Activated CD8-positive, alpha-beta memory T cell treated with anti-CD3 and anti-CD28 coated beads for 36 hours (primary cell): ENCODE measurements around the gene TBCA. TPM values are rescaled to one million over a fixed set of nuclear protein-coding genes. Genes with fewer than 3 reads are reported as not detected.

ENCODE experiments used
- CTCF ChIA-PET: fragments of 350-600 bp; sonication (Branson Sonifier 250); formaldehyde crosslinking; loops from one replicate; lab custom pipeline; 2021; ENCODE audit warnings: antibody characterized with exemption; lab: Charles Lee
- POLR2A ChIA-PET: fragments of 350-600 bp; sonication (Branson Sonifier 250); formaldehyde crosslinking; loops from one replicate; lab custom pipeline; 2021; ENCODE audit warnings: antibody characterized with exemption; lab: Charles Lee
- total RNA-seq, 2 experiments: library from RNA; stranded (reverse); gene quantifications; one replicate each; pipeline ENCODE4 v1.2.3, GENCODE V29; 2021

TBCA gene
- total RNA-seq = 100 to 1,000 TPM; 238 to 248 TPM

DNA sequence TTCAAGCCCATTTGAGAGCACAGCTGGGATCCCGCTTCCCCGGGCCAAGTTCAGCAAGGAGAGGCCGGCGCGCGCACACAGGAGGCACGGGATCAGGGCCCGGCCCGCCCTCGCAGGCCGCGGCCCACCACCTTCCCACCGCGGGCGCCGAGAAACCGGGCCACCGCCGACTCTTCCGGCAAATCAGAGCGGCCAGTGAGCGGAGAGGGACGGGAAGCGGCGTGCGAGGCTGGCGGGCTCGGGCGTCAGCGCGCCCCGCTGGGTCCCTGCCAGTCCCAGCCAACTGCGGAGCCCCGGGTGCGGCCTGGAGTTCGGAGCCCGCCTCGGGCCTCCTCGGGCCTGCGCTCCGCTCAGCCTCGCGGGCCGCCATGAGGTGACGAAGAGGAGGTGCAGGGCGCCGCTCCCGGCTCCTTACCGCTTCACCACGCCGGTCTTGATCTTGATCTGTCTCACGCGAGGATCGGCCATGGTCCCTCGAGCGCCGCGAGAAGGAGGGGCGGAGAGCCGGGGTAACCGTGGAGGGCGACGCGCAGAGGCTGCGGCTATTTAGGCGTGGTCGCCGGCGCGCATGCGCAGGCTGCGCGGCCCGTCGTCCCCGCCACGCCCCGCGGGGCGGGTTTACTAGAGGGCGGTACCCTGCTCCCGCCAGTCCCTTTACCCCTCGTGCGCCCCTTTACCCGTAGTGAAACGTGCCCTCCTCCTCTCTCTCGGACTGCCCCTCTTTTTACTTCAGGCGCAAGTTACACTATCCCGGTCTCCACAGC lies at the start of gene TBCA:
TSS of gene TBCA (minus strand) at position 550 of the 764 bp plus-strand sequence. CDS start at position 468, 82 bp downstream.
- CTCF ChIA-PET = no interaction called here
- POLR2A ChIA-PET = no interaction called here

GRCh38 chr5:77824981-77825380 lies 48.8 kb upstream of the TBCA start:
- ChIA-PET CTCF (no interaction called here), POLR2A (no interaction called here)

GRCh38 chr5:77816686-77817085 lies 40.5 kb upstream of the TBCA start:
- ChIA-PET POLR2A (no interaction called here), CTCF (interaction anchor here (0.7 kb wide), 1 partner anchor 1392 kb away, joined by 6 read pairs; no protein-coding TSS in a partner anchor)

DNA sequence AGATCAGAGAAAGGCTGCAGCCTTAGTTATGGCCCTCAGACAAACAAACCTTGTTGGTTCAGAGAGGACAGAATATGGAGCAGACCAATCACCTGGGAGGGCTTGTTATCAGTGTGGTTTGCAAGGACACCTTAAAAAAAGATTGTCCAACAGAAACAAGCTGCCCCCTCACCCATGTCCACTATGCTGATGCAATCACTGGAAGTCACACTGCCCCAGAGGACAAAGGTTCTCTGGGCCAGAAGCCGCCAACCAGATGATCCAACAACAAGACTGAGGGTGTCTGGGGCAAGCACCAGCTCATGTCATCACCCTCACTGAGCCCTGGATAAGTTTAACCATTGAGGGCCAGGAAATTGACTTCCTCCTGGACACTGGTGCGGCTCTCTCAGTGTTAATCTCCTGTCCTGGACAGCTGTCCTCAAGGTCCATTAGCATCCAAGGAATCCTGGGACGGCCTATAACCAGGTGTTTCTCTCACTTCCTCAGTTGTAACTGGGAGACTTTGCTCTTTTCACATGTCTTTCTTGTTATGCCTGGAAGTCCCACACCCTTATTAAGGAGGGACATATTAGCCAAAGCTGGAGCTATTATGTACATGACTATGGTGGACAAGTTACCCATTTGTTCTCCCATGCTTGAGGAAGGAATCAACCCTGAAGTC lies 36.9 kb upstream of the TBCA start:
- POLR2A ChIA-PET = no interaction called here
- CTCF ChIA-PET = no interaction called here

GRCh38 chr5:77806213-77806843 lies 30.2 kb upstream of the TBCA start:
- ChIA-PET CTCF (no interaction called here), POLR2A (no interaction called here)

- ChIA-PET POLR2A (interaction anchor here (0.6 kb wide), 1 partner anchor 20 kb away, joined by 4 read pairs; no protein-coding TSS in a partner anchor), CTCF (no interaction called here)
Observed at GRCh38 chr5:77798456-77798855, 22.3 kb upstream of the TBCA start.

- CTCF ChIA-PET = no interaction called here
Observed at GRCh38 chr5:77797136-77797535, 21.0 kb upstream of the TBCA start.

DNA sequence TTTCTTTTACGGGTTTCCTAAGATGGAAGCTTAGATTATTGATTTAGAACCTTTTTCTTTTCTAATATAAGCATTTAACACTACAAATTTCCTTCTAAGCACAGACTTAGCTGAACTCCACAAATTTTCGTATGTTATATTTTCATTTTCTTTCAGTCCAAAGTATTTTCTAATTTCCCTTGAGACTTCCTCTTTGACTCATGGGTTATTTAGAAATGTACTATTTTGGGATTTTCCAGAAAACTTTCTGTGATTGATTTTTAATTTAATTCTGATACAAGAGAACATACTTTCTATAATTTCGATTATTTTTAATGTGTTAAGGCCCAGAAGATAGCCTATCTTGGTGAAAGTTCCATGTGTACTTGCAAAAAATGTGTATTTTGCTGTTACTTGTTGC lies 19.7 kb upstream of the TBCA start:
- ChIA-PET CTCF (no interaction called here), POLR2A (no interaction called here)

More at GRCh38 chr5:77797136-77797535, 21.0 kb upstream of the TBCA start:
- POLR2A ChIA-PET = no interaction called here

DNA sequence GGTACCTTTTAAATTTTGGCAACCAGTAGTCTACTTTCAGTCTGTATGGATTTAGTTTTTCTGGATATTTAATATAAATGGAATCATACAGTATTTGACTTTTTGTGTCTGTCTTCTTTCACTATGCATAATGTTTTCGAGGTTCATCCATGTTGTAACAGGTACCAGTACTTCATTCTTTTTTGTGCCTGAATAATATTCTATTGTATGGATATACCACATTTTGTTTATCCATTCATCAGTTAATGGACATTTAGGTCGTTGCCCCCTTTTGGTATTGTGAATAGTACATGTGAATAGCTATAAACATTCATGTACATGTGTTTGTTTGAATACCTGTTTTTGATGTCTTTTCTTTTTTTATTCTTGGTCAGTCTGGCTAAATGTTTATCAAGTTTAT lies 19.1 kb upstream of the TBCA start:
- CTCF ChIA-PET = no interaction called here

GRCh38 chr5:77791926-77792325 lies 15.8 kb upstream of the TBCA start:
- ChIA-PET POLR2A (no interaction called here), CTCF (no interaction called here)

More for the DNA sequence above, 19.1 kb upstream of the TBCA start:
- POLR2A ChIA-PET = no interaction called here

- CTCF ChIA-PET = no interaction called here
- POLR2A ChIA-PET = no interaction called here
Observed at GRCh38 chr5:77791356-77791755, 15.2 kb upstream of the TBCA start.

- ChIA-PET CTCF (no interaction called here), POLR2A (no interaction called here)
Observed at GRCh38 chr5:77785229-77785628, 9.1 kb upstream of the TBCA start.

DNA sequence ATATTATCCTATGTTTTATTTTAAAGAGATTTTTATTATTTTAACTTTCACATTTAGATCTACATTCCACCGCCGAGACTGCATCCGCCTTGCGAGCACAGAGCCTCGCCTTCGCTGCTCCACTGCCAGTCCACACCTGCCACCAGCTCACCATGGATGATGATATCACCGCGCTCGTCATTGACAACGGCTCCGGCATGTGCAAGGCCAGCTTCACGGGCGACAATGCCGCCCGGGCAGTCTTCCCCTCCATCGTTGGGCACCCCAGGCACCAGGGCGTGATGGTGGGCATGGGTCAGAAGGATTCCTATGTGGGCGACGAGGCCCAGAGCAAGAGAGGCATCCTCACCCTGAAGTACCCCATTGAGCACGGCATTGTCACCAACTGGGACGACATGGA lies 8.6 kb upstream of the TBCA start:
- CTCF ChIA-PET = no interaction called here
- POLR2A ChIA-PET = no interaction called here

DNA sequence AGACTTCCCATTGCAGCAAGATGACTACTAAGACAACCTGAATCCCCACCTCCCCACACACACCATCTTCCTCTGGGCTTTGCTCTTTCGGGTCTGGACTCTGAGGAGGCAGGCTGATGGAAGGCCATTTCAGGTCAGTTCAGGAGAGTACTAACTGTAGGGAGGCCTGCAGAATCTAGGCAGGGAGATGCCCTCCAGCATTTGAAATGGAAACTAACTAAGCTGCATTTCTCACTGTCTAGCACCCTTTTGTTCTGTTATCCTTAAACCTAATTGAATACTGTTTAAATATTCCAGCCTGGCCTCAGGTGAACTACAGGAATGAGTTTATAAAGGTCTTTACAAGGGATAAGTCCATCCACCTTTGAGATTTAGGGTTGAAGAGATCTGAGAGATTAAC lies 4.9 kb upstream of the TBCA start:
- CTCF ChIA-PET = no interaction called here
- POLR2A ChIA-PET = no interaction called here

GRCh38 chr5:77778881-77779438 lies 2.8 kb upstream of the TBCA start:
- ChIA-PET CTCF (no interaction called here), POLR2A (no interaction called here)

DNA sequence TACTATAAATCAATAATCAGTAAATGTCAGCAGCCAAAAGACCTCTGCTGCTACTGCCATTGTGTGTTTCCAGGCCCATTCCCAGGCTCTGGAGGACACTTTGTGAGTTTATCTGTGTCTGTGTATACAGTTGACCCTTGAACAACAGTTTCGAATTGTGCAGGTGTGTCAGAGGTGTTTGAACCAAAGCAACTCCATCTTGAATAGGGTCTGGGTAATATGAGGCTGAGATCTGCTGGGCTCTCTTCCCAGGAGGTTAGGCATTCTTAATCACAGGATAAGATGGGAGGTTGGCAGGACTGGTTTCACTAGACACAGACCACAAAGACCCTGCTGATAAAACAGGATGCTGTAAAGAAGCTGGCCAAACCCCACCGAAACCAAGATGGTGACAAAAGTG lies 2.3 kb upstream of the TBCA start:
- ChIA-PET CTCF (no interaction called here), POLR2A (interaction anchor here (0.7 kb wide), 1 partner anchor 20 kb away, joined by 4 read pairs; no protein-coding TSS in a partner anchor)

DNA sequence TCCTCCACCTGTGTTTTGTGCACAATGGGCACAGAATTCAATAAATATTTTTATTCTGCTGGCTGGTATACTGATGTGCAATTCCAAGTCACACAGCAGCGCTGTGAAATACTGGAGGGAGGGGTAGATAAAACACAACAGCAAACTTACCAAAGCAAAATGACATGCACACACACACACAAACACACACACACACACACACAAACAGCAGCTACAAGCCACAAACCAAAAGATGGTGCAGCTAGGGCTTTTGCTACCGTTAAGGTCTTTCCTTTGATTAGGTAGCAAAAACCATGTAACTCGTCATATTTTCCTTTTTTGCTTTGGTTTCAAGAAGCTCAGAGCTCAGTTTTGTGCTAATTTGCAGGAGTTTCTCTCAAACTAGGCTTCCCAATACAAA lies 1.8 kb upstream of the TBCA start:
- POLR2A ChIA-PET = interaction anchor here (0.7 kb wide), 1 partner anchor 20 kb away, joined by 4 read pairs; no protein-coding TSS in a partner anchor
- CTCF ChIA-PET = no interaction called here

DNA sequence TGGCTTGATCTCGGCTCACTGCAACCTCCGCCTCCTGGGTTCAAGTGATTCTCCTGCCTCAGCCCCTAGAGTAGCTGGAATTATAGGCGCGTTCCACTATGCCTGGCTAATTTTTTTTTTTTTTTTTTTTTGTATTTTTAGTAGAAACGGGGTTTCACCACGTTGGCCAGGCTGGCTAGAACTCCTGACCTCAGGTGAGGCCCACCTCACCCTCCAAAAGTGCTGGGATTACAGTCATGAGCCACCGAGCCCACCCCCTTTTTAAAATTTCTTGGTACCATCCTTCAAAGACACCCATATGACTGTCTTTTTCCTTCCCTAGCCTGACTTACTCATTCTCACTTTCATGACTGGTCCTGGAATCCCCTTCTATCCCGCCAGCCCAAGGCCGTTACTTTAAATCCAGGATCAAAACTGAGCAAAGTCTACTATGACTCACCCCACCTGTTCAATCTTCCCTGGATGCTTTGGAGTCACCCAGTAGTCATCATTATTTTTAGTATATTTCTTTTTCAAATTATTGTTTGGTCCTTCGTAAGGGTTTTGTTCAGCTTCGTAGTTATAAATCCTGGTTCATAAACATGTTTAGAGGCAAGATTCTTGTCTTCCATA lies 1.2 kb upstream of the TBCA start:
- ChIA-PET CTCF (no interaction called here), POLR2A (no interaction called here)

DNA sequence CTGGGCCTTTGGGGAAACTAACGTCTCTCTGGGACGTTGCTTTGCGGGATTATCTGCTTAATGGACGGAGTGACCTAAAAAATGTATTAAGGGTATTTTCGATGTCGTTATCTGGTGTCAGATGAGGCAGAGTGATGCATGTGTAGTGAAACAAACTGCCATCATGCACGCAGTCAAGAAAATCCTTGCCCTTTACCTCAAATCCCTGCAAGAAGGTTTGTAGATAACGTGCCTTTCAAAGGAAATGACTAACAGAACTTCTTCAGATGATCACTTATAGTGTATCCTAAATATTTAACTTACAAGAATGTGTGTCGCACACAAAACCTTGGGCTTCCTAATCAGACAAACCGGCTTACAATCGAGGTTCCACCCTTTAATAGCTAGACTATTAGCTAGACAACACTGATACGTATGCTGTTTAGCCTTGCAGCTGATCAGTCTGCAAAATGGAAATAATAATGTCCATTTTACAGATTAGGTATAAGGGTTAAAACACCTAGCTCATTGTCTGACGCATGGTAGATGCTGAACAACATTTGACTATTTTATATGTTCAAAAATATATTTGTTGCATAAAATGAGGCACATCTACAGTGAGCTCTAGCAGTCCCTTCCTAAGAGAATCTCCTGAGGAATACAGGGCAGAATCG lies 541 bp upstream of the TBCA start:
- POLR2A ChIA-PET = no interaction called here
- CTCF ChIA-PET = no interaction called here
